ENCODE results near the gene GALNT2. TPM values are rescaled to one million over a fixed set of nuclear protein-coding genes. Genes with fewer than 3 reads are reported as not detected.

Gene GALNT2
- polyA plus RNA-seq, 1 of the 3 experiments (the other 2 are of a cell fraction), result 118 TPM

DNA sequence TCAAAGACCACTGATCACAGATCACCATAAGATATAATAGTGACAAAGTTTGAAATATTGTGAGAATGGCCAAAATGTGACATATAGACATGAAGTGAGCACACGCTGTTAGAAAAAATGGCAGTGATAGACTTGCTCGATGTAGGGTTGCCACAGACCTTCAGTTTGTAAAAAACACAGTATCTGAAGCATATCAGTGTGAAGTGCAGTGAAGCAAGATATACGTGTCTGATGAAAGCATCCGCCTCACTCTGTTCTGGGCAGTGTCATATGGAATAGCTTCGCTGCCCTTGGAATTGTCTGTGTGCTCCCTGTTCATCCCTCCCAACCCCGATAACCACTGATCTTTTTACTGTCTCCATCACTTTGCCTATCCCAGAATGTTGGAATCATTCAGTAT lies 50.7 kb downstream of the GALNT2 start:
- ChIA-PET CTCF (no interaction called here), POLR2A (no interaction called here)
- peaks cover 31% of the 10 kb centered on the region for H4K20me1 ChIP-seq (ENCODE audit: insufficient read depth)
- peaks cover 9 to 28% of the 10 kb centered on the region in 2 experiments; a peak in 2 of 4 replicates for H3K4me1 ChIP-seq (ENCODE audit: control insufficient read depth in 1 of 2, insufficient read depth in 2 of 2, low read depth in 1 of 2, low read length in 1 of 2)
- H2AFZ ChIP-seq (ENCODE audit: low read depth), result no peak overlapping the region
- H3K27ac ChIP-seq (ENCODE audit: low read depth in 2 of 2, low read length in 1 of 2), result no peak overlapping the region
- no peaks in the 10 kb centered on the region for H3K9me2 ChIP-seq
- H3K27me3 ChIP-seq (ENCODE audit: insufficient read depth), result no peaks in the 10 kb centered on the region
- 89% methylated on average over 6 of the region's 6 CpGs for whole genome bisulfite sequencing (ENCODE audit: low lambda C conversion rate)
- H3K36me3 ChIP-seq (replicated peaks in 1 of 2; ENCODE audit: control insufficient read depth in 1 of 2, insufficient read depth in 2 of 2, low read length in 1 of 2), result peaks cover 7 to 16% of the 10 kb centered on the region in 2 experiments
- no peak overlapping the region for H3K9ac ChIP-seq
- no peak for DNase-seq
- no peaks in the 10 kb centered on the region for H3K9me3 ChIP-seq
- H3F3A ChIP-seq (replicated peaks; ENCODE audit: insufficient read depth), result no peaks in the 10 kb centered on the region
- H3K4me3 ChIP-seq (ENCODE audit: low read depth in 2 of 2, low read length in 1 of 2), result no peak overlapping the region
- no peak overlapping the region for H3K4me2 ChIP-seq
- TF ChIP-seq RXRA (IDR thresholded peaks at IDR 0.05; ENCODE audit: borderline replicate concordance, low read depth) (no peak), RCOR1 (IDR thresholded peaks at IDR 0.05; ENCODE audit: low read length) (no peak), USF2 (IDR thresholded peaks at IDR 0.05; ENCODE audit: borderline replicate concordance, low read depth, low read length) (no peak), CTCF (IDR thresholded peaks at IDR 0.05) (no peak), ELF1 (IDR thresholded peaks at IDR 0.05) (no peak), RFX5 (IDR thresholded peaks at IDR 0.05; ENCODE audit: low read length) (no peak), NRF1 (IDR thresholded peaks at IDR 0.05; ENCODE audit: low read depth, low read length) (no peak)
- TF ChIP-seq, protein P1, sequence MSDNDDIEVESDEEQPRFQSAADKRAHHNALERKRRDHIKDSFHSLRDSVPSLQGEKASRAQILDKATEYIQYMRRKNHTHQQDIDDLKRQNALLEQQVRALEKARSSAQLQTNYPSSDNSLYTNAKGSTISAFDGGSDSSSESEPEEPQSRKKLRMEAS (IDR thresholded peaks at IDR 0.05; ENCODE audit: low read depth), result no peak
- TF ChIP-seq, protein P2, sequence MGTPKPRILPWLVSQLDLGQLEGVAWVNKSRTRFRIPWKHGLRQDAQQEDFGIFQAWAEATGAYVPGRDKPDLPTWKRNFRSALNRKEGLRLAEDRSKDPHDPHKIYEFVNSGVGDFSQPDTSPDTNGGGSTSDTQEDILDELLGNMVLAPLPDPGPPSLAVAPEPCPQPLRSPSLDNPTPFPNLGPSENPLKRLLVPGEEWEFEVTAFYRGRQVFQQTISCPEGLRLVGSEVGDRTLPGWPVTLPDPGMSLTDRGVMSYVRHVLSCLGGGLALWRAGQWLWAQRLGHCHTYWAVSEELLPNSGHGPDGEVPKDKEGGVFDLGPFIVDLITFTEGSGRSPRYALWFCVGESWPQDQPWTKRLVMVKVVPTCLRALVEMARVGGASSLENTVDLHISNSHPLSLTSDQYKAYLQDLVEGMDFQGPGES (IDR thresholded peaks at IDR 0.05; ENCODE audit: low read depth, low read length), result no peak
- H3K79me2 ChIP-seq (ENCODE audit: insufficient read depth), result peaks cover 91% of the 10 kb centered on the region

GRCh38 chr1:230119340-230119739 lies 52.3 kb downstream of the GALNT2 start:
- no peak overlapping the region for H3K4me2 ChIP-seq
- peaks cover 7 to 13% of the 10 kb centered on the region in 2 experiments for H3K36me3 ChIP-seq (replicated peaks in 1 of 2; ENCODE audit: control insufficient read depth in 1 of 2, insufficient read depth in 2 of 2, low read length in 1 of 2)
- ChIA-PET POLR2A (no interaction called here), CTCF (interaction anchor here (1.3 to 1.5 kb wide), 2 partner anchors 9 kb away, joined by 4 to 10 read pairs; no protein-coding TSS in a partner anchor)
- H3K27ac ChIP-seq (ENCODE audit: low read depth in 2 of 2, low read length in 1 of 2), result no peak overlapping the region
- H3K27me3 ChIP-seq (ENCODE audit: insufficient read depth), result no peaks in the 10 kb centered on the region
- H3K9me2 ChIP-seq, result no peaks in the 10 kb centered on the region
- no peaks in the 10 kb centered on the region for H3F3A ChIP-seq (replicated peaks; ENCODE audit: insufficient read depth)
- peaks cover 26% of the 10 kb centered on the region for H4K20me1 ChIP-seq (ENCODE audit: insufficient read depth)
- TF ChIP-seq FOSL2 (IDR thresholded peaks at IDR 0.05; ENCODE audit: borderline replicate concordance, low read depth) (no peak), TEAD4 (IDR thresholded peaks at IDR 0.05; ENCODE audit: borderline replicate concordance, insufficient read depth) (no peak), POLR2AphosphoS5 (IDR thresholded peaks at IDR 0.05; ENCODE audit: low read depth, low read length) (no peak), YY1 (IDR thresholded peaks at IDR 0.05; ENCODE audit: low read depth) (no peak), EZH2phosphoT487 (IDR thresholded peaks at IDR 0.05; ENCODE audit: borderline replicate concordance, low read depth) (no peak), SIN3A (IDR thresholded peaks at IDR 0.05; ENCODE audit: borderline replicate concordance, low read depth, low read length) (no peak), ZBTB33 (IDR thresholded peaks at IDR 0.05; ENCODE audit: borderline replicate concordance, low read depth) (no peak), ELF1 (IDR thresholded peaks at IDR 0.05) (no peak), FOXJ3 (CRISPR knock-in tag; IDR thresholded peaks at IDR 0.05) (no peak)
- peaks cover 94% of the 10 kb centered on the region for H3K79me2 ChIP-seq (ENCODE audit: insufficient read depth)
- H2AFZ ChIP-seq (ENCODE audit: low read depth), result no peak overlapping the region
- no peak for DNase-seq
- peaks cover 0 to 14% of the 10 kb centered on the region in 2 experiments; a peak in 1 of 4 replicates for H3K4me1 ChIP-seq (ENCODE audit: control insufficient read depth in 1 of 2, insufficient read depth in 2 of 2, low read depth in 1 of 2, low read length in 1 of 2)
- no peak overlapping the region for H3K9ac ChIP-seq
- H3K4me3 ChIP-seq (ENCODE audit: low read depth in 2 of 2, low read length in 1 of 2), result no peak overlapping the region
- 95% methylated on average over 6 of the region's 6 CpGs for WGBS (ENCODE audit: low lambda C conversion rate)
- H3K9me3 ChIP-seq, result no peaks in the 10 kb centered on the region
